C4-2B (cell line): ENCODE results near the gene PRR7.
A peak's percentile ranks its signal among the peaks of the same experiment; 100 is the strongest.

Experiments
- H3K27ac ChIP-seq: fragments of 450-650 bp; 2 replicates; pipeline ENCODE4 v1.5.1; 2017
- CTCF ChIP-seq: fragments of 450-650 bp; conservative IDR thresholded peaks from 2 replicates; pipeline ENCODE4 v1.5.1; 2017; ENCODE audit warnings: mild to moderate bottlenecking
- ZFX ChIP-seq: fragments of 450-650 bp; IDR thresholded peaks from 2 replicates; pipeline ENCODE4 v1.6.1; 2017

PRR7 gene

GRCh38 chr5:177469750-177470525 is 23.3 kb downstream of the PRR7 start:
- no peak overlapping the region for H3K27ac ChIP-seq
- TF ChIP-seq CTCF (no peak), ZFX (no peak)

GRCh38 chr5:177470759-177471536 is 24.3 kb downstream of the PRR7 start:
- H3K27ac ChIP-seq = no peak overlapping the region
- no peak for TF ChIP-seq ZFX
- no peak for TF ChIP-seq CTCF

- TF ChIP-seq CTCF = no peak
- H3K27ac ChIP-seq = peak overlapping the region; percentile 70
Measured at GRCh38 chr5:177471610-177472356, 25.2 kb downstream of the PRR7 start.

- TF ChIP-seq CTCF (no peak), ZFX (0 out of 2 replicates have a peak, but pooled peaks have one; percentile 50)
- H3K27ac ChIP-seq = peak overlapping the region; percentile 70
Measured at GRCh38 chr5:177472460-177473442, 26.1 kb downstream of the PRR7 start.

GRCh38 chr5:177473443-177474001 is 26.9 kb downstream of the PRR7 start, which contains the start of gene DBN1:
DBN1 (minus strand) TSS chr5:177473634; CDS start chr5:177473521, 113 bp downstream.
- TF ChIP-seq ZFX (no peak), CTCF (no peak)
- peak within 1 kb of the TSS; percentile 70 for H3K27ac ChIP-seq

- TF ChIP-seq CTCF (no peak), ZFX (no peak)
- no peak overlapping the region for H3K27ac ChIP-seq
Measured at GRCh38 chr5:177474002-177474476, 27.4 kb downstream of the PRR7 start.
